Measurements from ENCODE around the gene USF1.
"Not testable (repeated sequence)": the region's sequence is repeated elsewhere in the genome, so short reads cannot be mapped to it uniquely, and the experiment has no call there.

USF1 gene

GRCh38 chr1:161019751-161020495 is 25.9 kb downstream of the USF1 start:
- DNase-seq (ENCODE audit: extremely low read depth in 1 of 2, low read depth in 1 of 2) = no peak

DNA sequence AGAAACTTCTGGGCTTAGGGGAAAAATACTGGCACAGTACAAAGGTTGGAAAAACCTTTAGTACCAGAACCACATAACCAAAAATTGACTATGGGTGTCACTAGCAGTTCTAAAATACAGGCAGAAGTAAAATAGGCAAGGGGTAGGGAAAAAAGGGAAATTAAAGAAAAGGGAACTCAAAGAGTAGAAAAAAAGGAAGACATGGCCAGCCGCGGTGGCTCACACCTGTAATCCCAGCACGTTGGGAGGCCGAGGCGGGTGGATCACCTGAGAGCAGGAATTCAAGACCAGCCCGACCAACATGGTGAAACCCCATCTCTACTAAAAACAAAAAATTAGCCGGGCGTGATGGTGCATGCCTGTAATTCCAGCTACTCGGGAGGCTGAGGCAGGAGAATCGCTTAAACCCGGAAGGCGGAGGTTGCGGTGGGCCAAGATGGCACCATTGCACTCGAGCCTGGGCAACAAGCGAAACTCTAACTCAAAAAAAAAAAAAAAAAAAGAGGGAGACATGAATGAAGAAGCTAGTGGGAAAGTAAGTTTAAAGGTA is 26.6 kb downstream of the USF1 start:
- not testable (repeated sequence) for DNase-seq (ENCODE audit: extremely low read depth in 1 of 2, low read depth in 1 of 2)

- no peak for DNase-seq (ENCODE audit: extremely low read depth in 1 of 2, low read depth in 1 of 2)
Measured at GRCh38 chr1:161018631-161018930, 27.2 kb downstream of the USF1 start.

DNA sequence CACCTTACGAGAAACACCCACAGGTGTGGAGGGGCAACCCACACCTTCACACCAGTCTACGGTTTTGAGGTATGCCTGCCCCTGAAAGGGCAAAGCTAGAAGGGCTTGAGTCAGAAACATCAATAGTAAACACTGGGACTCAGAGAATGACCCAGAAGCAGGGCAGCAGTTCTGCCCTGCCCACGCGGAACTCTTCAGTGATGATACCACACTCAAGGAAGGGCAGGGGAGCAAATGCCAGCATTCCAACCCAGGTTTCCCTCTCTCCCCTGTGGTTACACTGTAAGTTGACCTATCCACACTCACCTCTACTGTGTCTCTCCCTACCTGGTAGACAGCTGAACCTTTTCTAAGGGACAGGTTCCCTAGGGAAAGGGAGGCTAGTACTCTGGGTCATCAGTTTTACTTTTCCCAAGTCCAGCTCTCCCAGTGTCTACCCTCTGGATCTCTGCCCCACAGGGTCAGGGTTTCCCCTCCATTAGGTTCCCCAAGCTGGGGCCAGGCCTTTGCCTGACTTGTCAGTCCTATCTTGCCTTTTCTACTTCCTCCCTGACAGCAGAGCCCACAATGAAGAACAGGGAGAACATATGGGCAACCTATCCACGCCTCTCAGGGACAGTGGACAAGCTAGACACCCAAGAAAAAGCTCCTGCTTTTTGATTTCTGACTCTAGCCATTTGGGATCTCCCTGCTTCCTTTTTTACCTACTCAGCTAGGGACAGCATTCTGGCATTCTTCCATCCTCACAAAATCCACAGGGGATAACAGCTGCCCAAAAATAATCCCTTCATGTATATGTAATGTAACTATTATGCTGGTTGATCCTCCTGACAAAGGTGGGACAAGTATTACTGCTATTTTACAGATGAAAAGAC is 27.8 kb downstream of the USF1 start:
- no peak for DNase-seq (ENCODE audit: extremely low read depth in 1 of 2, low read depth in 1 of 2)

DNA sequence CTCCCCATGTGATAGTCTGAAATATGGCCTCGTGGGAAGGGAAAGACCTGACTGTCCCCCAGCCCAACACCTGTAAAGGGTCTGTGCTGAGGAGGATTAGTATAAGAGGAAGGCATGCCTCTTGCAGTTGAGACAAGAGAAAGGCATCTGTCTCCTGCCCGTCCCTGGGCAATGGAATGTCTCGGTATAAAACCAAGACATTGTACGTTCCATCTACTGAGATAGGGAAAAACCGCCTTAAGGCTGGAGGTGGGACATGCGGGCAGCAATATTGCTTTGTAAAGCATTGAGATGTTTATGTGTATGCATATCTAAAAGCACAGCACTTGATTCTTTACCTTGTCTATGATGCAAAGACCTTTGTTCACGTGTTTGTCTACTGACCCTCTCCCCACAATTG is 28.6 kb downstream of the USF1 start:
- not testable (repeated sequence) for DNase-seq (ENCODE audit: extremely low read depth in 1 of 2, low read depth in 1 of 2)

- DNase-seq (ENCODE audit: extremely low read depth in 1 of 2, low read depth in 1 of 2) = not testable (repeated sequence)
Measured at GRCh38 chr1:161016683-161017082, 29.1 kb downstream of the USF1 start.

GRCh38 chr1:161013488-161014230 is 32.1 kb downstream of the USF1 start:
- peak; percentile 60 to 75 for DNase-seq (ENCODE audit: extremely low read depth in 1 of 2, low read depth in 1 of 2)

DNA sequence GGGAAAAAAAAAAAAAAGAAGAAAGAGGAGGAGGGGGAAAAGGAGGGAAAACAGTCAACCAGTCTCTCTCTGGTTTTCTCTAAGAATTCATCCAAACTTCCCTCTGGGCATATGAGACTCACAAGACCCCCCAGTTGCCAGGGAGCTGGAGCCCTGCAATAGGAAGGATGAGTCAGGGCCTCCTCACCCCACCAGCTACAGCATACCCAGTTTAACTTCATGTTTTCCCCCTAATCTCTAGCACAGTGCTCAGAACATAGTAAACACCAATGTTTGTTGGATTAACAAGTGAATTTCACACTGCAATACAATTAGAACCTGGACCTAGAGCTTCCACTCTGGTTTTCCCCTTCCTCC is 32.7 kb downstream of the USF1 start:
- no peak for DNase-seq (ENCODE audit: extremely low read depth in 1 of 2, low read depth in 1 of 2)

DNA sequence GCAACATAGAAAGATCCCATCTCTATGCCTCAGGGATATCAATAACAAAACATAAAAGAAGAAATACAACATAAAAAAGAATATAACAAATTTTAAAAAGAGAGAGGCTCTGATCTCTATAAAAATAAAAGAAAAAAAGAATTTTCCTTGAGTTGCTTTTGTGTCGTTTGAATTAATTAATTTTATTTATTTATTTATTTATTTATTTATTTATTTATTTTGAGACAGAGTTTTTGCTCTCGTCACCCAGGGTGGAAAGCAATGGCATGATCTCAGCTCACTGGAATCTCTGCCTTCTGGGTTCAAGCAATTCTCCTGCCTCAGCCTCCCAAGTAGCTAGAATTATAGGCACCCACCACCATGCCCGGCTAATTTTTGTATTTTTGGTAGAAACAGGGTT is 33.4 kb downstream of the USF1 start:
- DNase-seq (ENCODE audit: extremely low read depth in 1 of 2, low read depth in 1 of 2) = no peak

DNA sequence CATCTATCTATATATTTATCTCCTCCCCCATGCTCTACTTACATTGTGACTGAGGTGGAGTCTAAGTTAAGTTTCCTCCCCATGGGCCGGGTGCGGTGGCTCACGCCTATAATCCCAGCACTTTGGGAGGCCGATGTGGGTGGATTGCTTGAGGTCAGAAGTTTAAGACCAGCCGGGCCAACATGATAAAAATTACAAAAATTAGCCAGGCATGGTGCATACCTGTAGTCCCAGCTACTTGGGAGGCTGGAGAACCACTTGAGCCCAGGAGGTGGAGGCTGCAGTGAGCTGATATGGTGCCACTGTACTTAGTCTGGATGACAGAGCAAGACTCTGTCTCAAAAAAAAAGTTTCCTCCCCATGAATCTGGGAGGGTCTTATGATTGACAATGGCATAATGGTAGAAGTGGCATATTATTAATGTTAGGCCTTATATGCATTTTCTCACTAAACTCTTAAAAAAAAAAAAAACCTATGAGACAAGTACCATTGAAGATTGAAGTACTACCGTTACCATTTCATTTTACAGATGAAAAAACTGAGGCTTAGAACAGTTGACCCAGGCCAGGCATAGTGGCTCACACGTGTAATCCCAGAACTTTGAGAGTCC is 36.1 kb downstream of the USF1 start:
- no peak for DNase-seq (ENCODE audit: extremely low read depth in 1 of 2, low read depth in 1 of 2)

- no peak for DNase-seq (ENCODE audit: extremely low read depth in 1 of 2, low read depth in 1 of 2)
Measured at GRCh38 chr1:161008869-161009510, 36.8 kb downstream of the USF1 start.

DNA sequence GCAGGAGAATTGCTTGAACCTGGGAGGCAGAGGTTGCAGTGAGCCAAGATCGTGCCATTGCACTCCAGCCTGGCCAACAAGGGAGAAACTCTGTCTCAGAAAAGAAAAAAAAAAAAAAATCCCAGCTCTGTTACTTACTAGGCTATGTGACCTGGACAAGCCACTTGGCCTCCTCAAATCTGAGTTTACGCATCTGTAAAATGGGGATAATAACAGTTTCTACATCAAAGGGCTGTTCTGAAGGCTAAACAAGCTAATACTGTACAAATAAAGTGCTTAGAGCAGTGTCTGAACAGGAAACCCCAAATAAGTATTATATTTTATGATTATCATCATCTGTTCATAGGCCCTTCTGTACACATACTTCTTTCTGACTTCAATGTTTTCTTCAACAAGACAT is 38.4 kb downstream of the USF1 start:
- DNase-seq (ENCODE audit: extremely low read depth in 1 of 2, low read depth in 1 of 2) = no peak

GRCh38 chr1:161006563-161006962 is 39.2 kb downstream of the USF1 start:
- no peak for DNase-seq (ENCODE audit: extremely low read depth in 1 of 2, low read depth in 1 of 2)

GRCh38 chr1:161001525-161001924 is 44.3 kb downstream of the USF1 start:
- DNase-seq (ENCODE audit: extremely low read depth in 1 of 2, low read depth in 1 of 2) = no peak

- no peak for DNase-seq (ENCODE audit: extremely low read depth in 1 of 2, low read depth in 1 of 2)
Measured at GRCh38 chr1:161000736-161001480, 44.9 kb downstream of the USF1 start.

GRCh38 chr1:160999376-160999775 is 46.4 kb downstream of the USF1 start:
- no peak for DNase-seq (ENCODE audit: extremely low read depth in 1 of 2, low read depth in 1 of 2)

GRCh38 chr1:160997323-160998038 is 48.3 kb downstream of the USF1 start:
- DNase-seq (ENCODE audit: extremely low read depth in 1 of 2, low read depth in 1 of 2) = no peak

- no peak for DNase-seq (ENCODE audit: extremely low read depth in 1 of 2, low read depth in 1 of 2)
Measured at GRCh38 chr1:160996178-160996577, 49.6 kb downstream of the USF1 start.

DNA sequence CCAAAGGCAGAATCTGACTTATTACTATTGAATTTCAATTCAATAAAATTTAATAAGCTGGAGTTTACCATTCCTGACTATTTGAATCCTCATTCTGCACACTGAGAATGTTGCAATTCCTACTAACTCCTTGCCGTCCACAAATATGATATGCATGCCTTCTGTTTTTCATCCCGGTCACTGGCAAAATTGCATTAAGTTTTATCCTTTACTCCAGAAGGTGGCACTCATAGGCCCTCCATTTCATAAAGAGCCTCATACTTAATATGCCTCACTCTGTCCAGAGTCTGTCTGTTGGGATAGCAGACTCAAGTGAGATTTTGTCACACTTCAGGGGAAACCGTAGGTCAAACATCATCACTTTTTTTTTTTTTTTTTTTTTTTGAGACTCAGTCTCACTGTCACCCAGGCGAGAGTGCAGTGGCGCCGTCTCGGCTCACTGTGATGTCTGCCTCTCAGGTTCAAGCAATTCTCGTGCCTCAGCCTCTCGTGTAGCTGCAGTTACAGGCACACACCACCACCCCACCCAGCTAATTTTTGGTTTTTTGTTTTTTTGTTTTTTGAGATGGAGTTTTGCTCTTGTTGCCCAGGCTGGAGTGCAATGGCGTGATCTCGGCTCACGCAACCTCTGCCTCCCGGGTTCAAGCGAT is 52.1 kb downstream of the USF1 start:
- no peak for DNase-seq (ENCODE audit: extremely low read depth in 1 of 2, low read depth in 1 of 2)
